ENCODE measurements around the gene LIN28B. TPM values are rescaled to one million over a fixed set of nuclear protein-coding genes. Genes with fewer than 3 reads are reported as not detected.

The LIN28B gene
- total RNA-seq, 4 donors from 2014 or later, result 0.14 TPM; not detected in 3

- H3K9me3 ChIP-seq, result no peaks in the 10 kb centered on the region
- TF ChIP-seq POLR2A (IDR thresholded peaks at IDR 0.05) (no peak), CTCF (IDR thresholded peaks at IDR 0.05) (no peak)
- no peak for DNase-seq
- intact Hi-C loops (cut with DNase I; ENCODE audit: low total_unique reads), result loop anchor here (10.0 kb wide), 1 partner anchor 491 kb away; no protein-coding TSS in a partner anchor
- H3K27me3 ChIP-seq, result no peaks in the 10 kb centered on the region
- H3K27ac ChIP-seq, result no peak overlapping the region
- H3K4me3 ChIP-seq, result no peak overlapping the region
- no peaks in the 10 kb centered on the region for H3K36me3 ChIP-seq
- no peaks in the 10 kb centered on the region for H3K4me1 ChIP-seq
Measured at GRCh38 chr6:105015482-105015881, 58.6 kb downstream of the LIN28B start.

GRCh38 chr6:105019285-105019684, 62.4 kb downstream of the LIN28B start:
- no peaks in the 10 kb centered on the region for H3K4me1 ChIP-seq
- TF ChIP-seq CTCF (IDR thresholded peaks at IDR 0.05) (no peak), POLR2A (IDR thresholded peaks at IDR 0.05) (no peak)
- DNase-seq, result no peak
- H3K9me3 ChIP-seq, result no peaks in the 10 kb centered on the region
- no peak overlapping the region for H3K4me3 ChIP-seq
- intact Hi-C loops (cut with DNase I; ENCODE audit: low total_unique reads), result loop anchor here (10.0 kb wide), 1 partner anchor 494 kb away; no protein-coding TSS in a partner anchor
- H3K27ac ChIP-seq, result no peak overlapping the region
- no peaks in the 10 kb centered on the region for H3K36me3 ChIP-seq
- no peaks in the 10 kb centered on the region for H3K27me3 ChIP-seq

GRCh38 chr6:105021399-105021798, 64.5 kb downstream of the LIN28B start:
- Histone ChIP-seq H3K4me3 (no peak overlapping the region), H3K27ac (no peak overlapping the region), H3K27me3 (no peaks in the 10 kb centered on the region), H3K4me1 (no peaks in the 10 kb centered on the region), H3K9me3 (no peaks in the 10 kb centered on the region), H3K36me3 (no peaks in the 10 kb centered on the region)
- intact Hi-C loops (cut with DNase I; ENCODE audit: low total_unique reads), result no loop called here
- TF ChIP-seq CTCF (IDR thresholded peaks at IDR 0.05), result no peak
- TF ChIP-seq POLR2A (IDR thresholded peaks at IDR 0.05), result no peak
- DNase-seq, result no peak

GRCh38 chr6:105022416-105022815, 65.5 kb downstream of the LIN28B start:
- Histone ChIP-seq H3K9me3 (no peaks in the 10 kb centered on the region), H3K27me3 (peaks cover 0 to 3% of the 10 kb centered on the region in 2 donors), H3K36me3 (no peaks in the 10 kb centered on the region), H3K27ac (no peak overlapping the region), H3K4me1 (no peaks in the 10 kb centered on the region), H3K4me3 (no peak overlapping the region)
- intact Hi-C loops (cut with DNase I; ENCODE audit: low total_unique reads), result no loop called here
- no peak for DNase-seq
- TF ChIP-seq CTCF (IDR thresholded peaks at IDR 0.05) (no peak), POLR2A (IDR thresholded peaks at IDR 0.05) (no peak)

- Histone ChIP-seq H3K27ac (no peak overlapping the region), H3K36me3 (no peaks in the 10 kb centered on the region), H3K4me3 (no peak overlapping the region), H3K27me3 (peaks cover 0 to 7% of the 10 kb centered on the region in 2 donors), H3K4me1 (no peaks in the 10 kb centered on the region), H3K9me3 (no peaks in the 10 kb centered on the region)
- TF ChIP-seq POLR2A (IDR thresholded peaks at IDR 0.05) (no peak), CTCF (IDR thresholded peaks at IDR 0.05) (no peak)
- intact Hi-C loops (cut with DNase I; ENCODE audit: low total_unique reads), result no loop called here
- DNase-seq, result no peak
Measured at GRCh38 chr6:105024803-105025202, 67.9 kb downstream of the LIN28B start.
